K562 (cell line): ENCODE data around the gene FRYL. TPM values are rescaled to one million over a fixed set of nuclear protein-coding genes. Genes with fewer than 3 reads are reported as not detected.

Experiments
- CBFB ChIP-seq: sonication (generic); formaldehyde crosslinking; IDR thresholded peaks from 2 replicates; pipeline ENCODE4 v1.4.0; 2020; ENCODE audit warnings: mild to moderate bottlenecking, missing genetic modification reagents
- CGGBP1 ChIP-seq: fragments of 250-450 bp; sonication (Bioruptor Pico); IDR thresholded peaks from 2 replicates; pipeline ENCODE4 v1.9.0; 2021; ENCODE audit warnings: mild to moderate bottlenecking
- CREM ChIP-seq: IDR thresholded peaks from 2 replicates; pipeline ENCODE4 v1.6.1; 2014; ENCODE audit warnings: antibody characterized with exemption, low read depth
- DACH1 ChIP-seq: fragments of 450-650 bp; IDR thresholded peaks from 2 replicates; pipeline ENCODE4 v1.6.1; 2018; ENCODE audit not compliant: partially characterized antibody
- DNMT1 ChIP-seq: fragments of 450-650 bp; IDR thresholded peaks from 2 replicates; pipeline ENCODE4 v1.6.1; 2016; ENCODE audit warnings: antibody characterized with exemption, mild to moderate bottlenecking
- GATAD2A ChIP-seq: fragments of 450-650 bp; IDR thresholded peaks from 2 replicates; pipeline ENCODE4 v1.6.1; 2017
- KLF6 ChIP-seq: fragments of 250-450 bp; sonication (Bioruptor Pico); IDR thresholded peaks from 2 replicates; pipeline ENCODE4 v1.4.0; 2020; ENCODE audit warnings: mild to moderate bottlenecking, moderate library complexity, borderline replicate concordance
- MAZ ChIP-seq, 2 experiments: fragments of 450-650 bp in 1 of 2; sonication (generic) in 1 of 2; formaldehyde crosslinking; IDR thresholded peaks in 1 of 2; conservative IDR thresholded peaks in 1 of 2; 2 replicates each; pipeline versions ENCODE4 v1.4.0 to v1.5.0; 2020; ENCODE audit warnings: mild to moderate bottlenecking in 1 of 2, missing genetic modification reagents in 1 of 2
- MGA ChIP-seq: fragments of 450-650 bp; IDR thresholded peaks from 2 replicates; pipeline ENCODE4 v1.6.1; 2016; ENCODE audit warnings: mild to moderate bottlenecking, moderate library complexity
- MYC ChIP-seq, 2 experiments: fragments of 250-450 bp in 1 of 2; sonication (Bioruptor Pico) in 1 of 2; IDR thresholded peaks; 2 replicates each; pipeline versions ENCODE4 v1.5.1 to v1.6.1; 2012 to 2021; ENCODE audit warnings: low read depth in 2 of 2, borderline replicate concordance in 1 of 2, improper control_type of control experiment in 1 of 2, low read length in 1 of 2, mild to moderate bottlenecking in 1 of 2, moderate library complexity in 1 of 2
- NR0B1 ChIP-seq: fragments of 450-650 bp; IDR thresholded peaks from one replicate; pipeline ENCODE4 v1.6.1; 2018; ENCODE audit warnings: mild to moderate bottlenecking, moderate library complexity; ENCODE audit not compliant: partially characterized antibody
- SNAPC5 ChIP-seq: fragments of 250-450 bp; sonication (Bioruptor Pico); IDR thresholded peaks from 2 replicates; pipeline ENCODE4 v1.8.0; 2021; ENCODE audit warnings: moderate library complexity, mild to moderate bottlenecking, inconsistent platforms
- TCFL5 ChIP-seq: fragments of 250-450 bp; sonication (Bioruptor Pico); conservative IDR thresholded peaks from 2 replicates; pipeline ENCODE4 v1.6.1; 2021; ENCODE audit warnings: mild to moderate bottlenecking, moderate library complexity, matching md5 sums
- ZNF253 ChIP-seq: fragments of 250-450 bp; sonication (Bioruptor Pico); conservative IDR thresholded peaks from 2 replicates; pipeline ENCODE4 v1.6.1; 2021; ENCODE audit warnings: mild to moderate bottlenecking
- polyA plus RNA-seq, 8 experiments: library from polyadenylated mRNA; depleted of rRNA in 4 of 8; stranded (reverse) in 5 of 8; unstranded in 3 of 8; fragments of >200 nt; fragmentation: Nextera tagmentation in 2 of 8; fragmentation: Illumina TruSeq in 1 of 8; extraction: Ambion mirVana in 2 of 8; extraction: Trizol in 1 of 8; gene quantifications; 2 replicates each; pipeline versions ENCODE4 v1.2.1 to v1.2.3, GENCODE V29; 2011 to 2014; ENCODE audit warnings: inconsistent platforms in 1 of 8, missing spikeins in 1 of 8
- total RNA-seq, 7 experiments: library from RNA; depleted of rRNA in 6 of 7; stranded (reverse); fragments of >200 nt in 6 of 7; fragmentation: Illumina TruSeq in 2 of 7; extraction: Trizol in 2 of 7; gene quantifications; 2 replicates each; pipeline versions ENCODE4 v1.2.1 to v1.2.3, GENCODE V29; 2011 to 2021; ENCODE audit warnings: low replicate concordance in 1 of 7

Gene FRYL
- total and polyA plus RNA-seq, 9 of the 15 experiments (the other 6 are each of a cell fraction or from before 2014, with no cell fraction given) = 7.2 to 34.9 (median 15.9) TPM

GRCh38 chr4:48483777-48484493 is 296.1 kb downstream of the FRYL start (continued):
- TF ChIP-seq NR0B1 = no peak
- TF ChIP-seq CGGBP1 = no peak
- TF ChIP-seq DNMT1 = no peak
- TF ChIP-seq TCFL5 (CRISPR knock-in tag) = no peak
- TF ChIP-seq KLF6 (CRISPR knock-in tag) = no peak
- TF ChIP-seq MAZ (CRISPR knock-in tag; conservative IDR thresholded peaks at IDR 0.05 in 1 of 2, IDR thresholded peaks at IDR 0.05 in 1 of 2) = 0 out of 4 replicates have a peak, but pooled peaks of 1 of the 2 experiments have one; percentile 11
- no peak for TF ChIP-seq GATAD2A
- peak; percentile 33; the same call in 1 of the 2 replicates for TF ChIP-seq CBFB (CRISPR knock-in tag)
- TF ChIP-seq SNAPC5 = no peak
- 0 out of 2 replicates have a peak, but pooled peaks have one; percentile 3 for TF ChIP-seq MYC (IDR thresholded peaks at IDR 0.05; ENCODE audit: low read depth, low read length)
- TF ChIP-seq MYC (CRISPR knock-in tag; IDR thresholded peaks at IDR 0.05; ENCODE audit: borderline replicate concordance, low read depth) = no peak
- TF ChIP-seq ZNF253 = no peak
- TF ChIP-seq CREM = no peak
- TF ChIP-seq DACH1 = no peak
- peak; percentile 89 for TF ChIP-seq MGA
